ENCODE data around the gene TOM1L1.

Gene TOM1L1

DNA sequence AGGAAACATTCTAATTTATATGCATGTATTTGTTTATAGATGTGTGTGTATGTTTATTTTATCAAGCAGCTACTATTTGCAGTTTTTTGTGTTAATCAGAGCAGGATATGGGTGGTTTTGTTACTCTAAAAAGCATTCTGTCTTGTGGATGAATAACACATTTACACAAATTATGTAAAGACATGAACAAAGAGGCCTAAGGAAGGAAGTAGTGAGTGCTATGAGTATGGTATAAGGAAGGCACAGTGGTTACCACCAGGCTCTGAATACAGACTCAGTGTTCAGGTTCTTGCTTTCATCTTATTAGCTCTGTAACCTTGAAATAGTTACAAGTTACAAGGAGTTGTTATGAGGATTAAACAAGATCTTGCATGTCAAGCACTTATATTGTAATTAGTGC is 101.8 kb downstream of the TOM1L1 start:
- DNase-seq = no peak

DNA sequence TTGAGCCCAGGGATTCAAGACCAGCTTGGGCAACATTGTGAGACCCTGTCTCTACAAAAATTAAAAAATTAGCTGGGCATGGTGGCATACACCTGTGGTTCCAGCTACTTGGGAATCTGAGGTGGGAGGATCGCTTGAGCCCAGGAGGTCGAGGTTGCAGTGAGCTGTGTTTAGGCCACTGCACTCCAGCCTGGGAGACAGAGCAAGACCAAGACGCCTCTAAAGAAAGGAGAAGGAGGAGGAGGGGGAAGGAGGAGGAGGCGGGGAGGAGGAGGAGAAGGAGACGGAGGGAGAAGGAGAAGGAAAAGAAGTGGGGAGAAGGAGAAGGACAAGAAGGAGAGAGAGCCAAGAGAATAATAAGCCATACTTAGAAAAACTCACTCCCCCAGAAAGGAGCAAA is 103.8 kb downstream of the TOM1L1 start:
- no peak for DNase-seq

DNA sequence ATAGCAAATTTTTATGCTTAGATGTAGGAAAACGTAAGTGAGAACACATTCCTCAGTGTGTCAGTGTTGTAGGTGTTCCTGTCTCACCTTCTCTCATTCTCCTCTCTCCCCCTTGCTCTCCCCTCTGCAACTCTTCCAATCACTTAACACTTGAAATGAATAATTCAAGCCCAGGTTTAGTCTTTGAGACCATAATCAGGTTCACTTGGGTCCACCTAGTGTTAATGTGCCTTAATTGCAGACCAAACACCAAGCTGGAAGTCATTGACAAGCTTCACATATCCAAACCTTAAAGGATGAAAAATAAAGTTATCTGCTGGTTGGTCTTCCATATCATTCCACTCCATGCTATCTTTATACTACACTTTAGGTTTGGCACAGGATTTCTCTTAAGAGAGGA is 104.9 kb downstream of the TOM1L1 start:
- no peak for DNase-seq

Measured in stimulated activated CD8-positive, alpha-beta memory T cell treated with anti-CD3 and anti-CD28 coated beads, Interleukin-4, amount 100 ng/mL, for 48 hours (primary cell).